ENCODE results near the gene OR5K4. TPM values are rescaled to one million over a fixed set of nuclear protein-coding genes. Genes with fewer than 3 reads are reported as not detected.

Gene OR5K4
- polyA plus RNA-seq, 4 donors, result not detected

DNA sequence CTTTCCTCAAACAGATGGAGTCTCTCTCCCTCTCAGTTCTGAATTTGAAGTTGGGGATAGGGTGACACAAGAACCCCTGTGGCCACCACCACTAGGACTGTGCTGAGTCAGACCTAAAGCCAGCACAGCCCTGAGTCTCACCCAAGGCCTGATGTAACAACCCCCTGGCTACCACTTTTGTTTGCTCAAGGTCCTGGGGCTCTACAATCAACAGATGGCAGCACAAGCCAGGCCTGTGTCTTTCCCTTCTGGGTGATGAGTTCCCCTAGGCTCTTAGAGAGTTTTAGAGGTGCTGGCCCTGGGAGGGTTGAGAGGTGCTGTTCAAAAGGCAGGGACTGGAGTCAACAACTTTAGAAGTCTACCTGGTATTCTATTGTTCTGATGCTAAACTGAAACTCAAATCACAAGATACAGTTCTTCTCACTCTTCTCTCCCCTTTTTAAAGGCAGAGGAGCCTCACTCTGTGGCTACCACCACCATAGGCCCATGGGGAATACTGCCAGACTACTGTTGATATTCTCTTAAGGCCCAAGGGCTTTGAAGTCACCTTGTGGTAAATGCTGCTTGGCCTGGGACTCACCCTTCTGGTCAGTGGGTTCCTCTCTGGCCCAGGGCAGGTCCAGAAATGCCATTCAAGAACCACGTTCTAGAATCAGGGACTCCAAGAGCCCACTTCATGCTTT lies 6.5 kb downstream of the OR5K4 start:
- no peak overlapping the region for H3K27ac ChIP-seq (ENCODE audit: low read depth in 1 of 3, low read length in 2 of 3)
- DNase-seq, result no peak
- H3K9me3 ChIP-seq (ENCODE audit: control insufficient read depth in 2 of 2, insufficient read depth in 1 of 2, low read depth in 1 of 2, low read length in 1 of 2), result peaks cover 0 to 19% of the 10 kb centered on the region in 2 donors
- no peak for FAIRE-seq
- no peaks in the 10 kb centered on the region for H3K27me3 ChIP-seq (ENCODE audit: control insufficient read depth in 3 of 3, insufficient read depth in 3 of 3, low read length in 3 of 3)
- H3K4me3 ChIP-seq (ENCODE audit: low read depth in 1 of 3, low read length in 3 of 3), result no peak overlapping the region
- H3K36me3 ChIP-seq (ENCODE audit: control insufficient read depth in 3 of 3, insufficient read depth in 2 of 3, low read depth in 1 of 3, low read length in 3 of 3), result no peaks in the 10 kb centered on the region
- H3K4me1 ChIP-seq (ENCODE audit: control insufficient read depth in 3 of 3, insufficient read depth in 2 of 3, low read depth in 1 of 3, low read length in 2 of 3), result no peaks in the 10 kb centered on the region
- WGBS, 3 donors, result 30 to 64% (median 60%) methylated on average over 1 of the region's 1 CpG

DNA sequence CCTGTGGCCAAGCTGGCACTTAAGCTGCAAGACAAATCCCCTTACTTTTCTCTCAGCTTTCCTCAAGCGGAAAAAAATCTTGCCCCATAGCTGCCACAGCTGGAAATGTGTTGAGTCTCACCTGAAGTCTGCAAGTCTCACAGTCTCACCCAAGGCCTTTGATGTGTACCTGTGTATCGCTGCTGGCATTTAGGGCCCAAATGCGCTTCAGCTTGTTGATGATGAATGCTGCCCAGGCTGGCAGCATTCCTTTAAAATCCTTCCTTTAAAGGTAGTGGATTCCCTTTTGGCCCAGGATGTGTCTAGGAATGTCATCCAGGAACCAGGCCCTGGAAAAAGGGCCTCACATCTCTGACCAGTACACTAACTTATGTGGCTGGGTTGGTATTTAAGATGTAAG lies 7.0 kb downstream of the OR5K4 start:
- DNase-seq, result no peak
- no peak for FAIRE-seq
- Histone ChIP-seq H3K27me3 (ENCODE audit: control insufficient read depth in 3 of 3, insufficient read depth in 3 of 3, low read length in 3 of 3) (no peaks in the 10 kb centered on the region), H3K36me3 (ENCODE audit: control insufficient read depth in 3 of 3, insufficient read depth in 2 of 3, low read depth in 1 of 3, low read length in 3 of 3) (no peaks in the 10 kb centered on the region), H3K4me3 (ENCODE audit: low read depth in 1 of 3, low read length in 3 of 3) (no peak overlapping the region), H3K27ac (ENCODE audit: low read depth in 1 of 3, low read length in 2 of 3) (no peak overlapping the region), H3K9me3 (ENCODE audit: control insufficient read depth in 2 of 2, insufficient read depth in 1 of 2, low read depth in 1 of 2, low read length in 1 of 2) (peaks cover 0 to 19% of the 10 kb centered on the region in 2 donors), H3K4me1 (ENCODE audit: control insufficient read depth in 3 of 3, insufficient read depth in 2 of 3, low read depth in 1 of 3, low read length in 2 of 3) (no peaks in the 10 kb centered on the region)
- WGBS, 3 donors, result 92 to 98% (median 96%) methylated on average over 3 of the region's 3 CpGs

DNA sequence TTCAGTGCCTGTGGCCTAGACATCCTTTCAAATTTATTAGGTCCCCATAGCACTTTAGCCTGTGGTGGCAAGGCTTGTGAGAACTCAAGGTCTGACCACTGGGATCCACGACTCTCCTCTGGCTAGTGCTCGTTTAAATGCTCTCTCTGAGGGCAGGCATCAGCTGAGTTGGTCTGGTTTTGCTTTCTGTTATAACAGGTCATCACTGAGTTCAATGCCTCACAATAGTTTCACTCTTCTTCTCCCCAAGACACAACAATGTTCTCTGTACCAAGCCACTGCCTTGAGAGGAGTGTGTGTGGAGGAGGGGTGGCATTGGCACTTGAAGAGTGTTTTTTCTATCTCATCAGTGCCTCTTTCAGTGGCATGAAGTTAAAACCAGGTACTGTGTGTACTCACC lies 7.6 kb downstream of the OR5K4 start:
- Histone ChIP-seq H3K27ac (ENCODE audit: low read depth in 1 of 3, low read length in 2 of 3) (no peak overlapping the region), H3K4me3 (ENCODE audit: low read depth in 1 of 3, low read length in 3 of 3) (no peak overlapping the region), H3K4me1 (ENCODE audit: control insufficient read depth in 3 of 3, insufficient read depth in 2 of 3, low read depth in 1 of 3, low read length in 2 of 3) (no peaks in the 10 kb centered on the region), H3K9me3 (ENCODE audit: control insufficient read depth in 2 of 2, insufficient read depth in 1 of 2, low read depth in 1 of 2, low read length in 1 of 2) (peaks cover 0 to 19% of the 10 kb centered on the region in 2 donors), H3K36me3 (ENCODE audit: control insufficient read depth in 3 of 3, insufficient read depth in 2 of 3, low read depth in 1 of 3, low read length in 3 of 3) (no peaks in the 10 kb centered on the region), H3K27me3 (ENCODE audit: control insufficient read depth in 3 of 3, insufficient read depth in 3 of 3, low read length in 3 of 3) (no peaks in the 10 kb centered on the region)
- WGBS, 3 donors, result 49 to 63% (median 58%) methylated on average over 2 of the region's 2 CpGs
- no peak for FAIRE-seq
- no peak for DNase-seq

DNA sequence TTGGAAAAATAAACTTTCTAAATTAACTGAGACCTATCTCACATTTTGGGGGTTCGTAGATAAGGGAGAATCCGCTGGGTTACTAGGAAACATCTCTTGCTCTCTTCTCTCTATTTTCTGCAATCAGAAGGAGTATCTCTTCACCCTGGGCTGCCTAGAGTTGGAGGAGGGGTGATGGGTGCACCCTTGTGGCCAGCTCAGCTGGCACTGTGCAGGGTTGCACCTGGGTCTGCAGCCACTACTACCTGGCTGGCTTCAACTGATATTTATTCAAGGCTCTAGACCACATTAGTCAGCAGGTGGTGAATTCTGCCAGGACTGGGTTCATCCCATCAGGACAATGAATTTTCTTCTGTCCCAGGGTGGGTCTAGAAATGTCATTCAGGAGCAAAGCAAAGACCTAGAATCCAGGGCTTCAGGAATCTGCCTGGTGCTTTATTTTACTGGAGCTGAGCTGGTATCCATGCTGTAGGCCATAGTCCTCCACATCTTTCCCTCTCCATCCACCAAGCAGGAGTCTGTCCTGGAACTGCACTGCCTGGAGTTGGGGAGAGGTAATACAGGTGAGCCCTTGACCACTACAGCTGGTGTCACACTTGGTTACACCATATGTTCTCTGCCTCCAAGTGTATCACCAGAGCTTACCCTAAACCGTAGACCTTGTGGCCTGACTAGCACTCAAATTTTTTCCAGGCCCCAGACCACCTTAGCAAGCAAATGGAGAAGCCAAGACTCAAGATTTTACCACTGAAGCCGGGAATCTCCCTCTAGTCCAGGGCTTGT lies 14.0 kb downstream of the OR5K4 start:
- FAIRE-seq (no peak), DNase-seq (no peak)
- Histone ChIP-seq H3K36me3 (ENCODE audit: control insufficient read depth in 3 of 3, insufficient read depth in 2 of 3, low read depth in 1 of 3, low read length in 3 of 3) (no peaks in the 10 kb centered on the region), H3K27ac (ENCODE audit: low read depth in 1 of 3, low read length in 2 of 3) (no peak overlapping the region), H3K9me3 (ENCODE audit: control insufficient read depth in 2 of 2, insufficient read depth in 1 of 2, low read depth in 1 of 2, low read length in 1 of 2) (no peaks in the 10 kb centered on the region), H3K4me3 (ENCODE audit: low read depth in 1 of 3, low read length in 3 of 3) (no peak overlapping the region), H3K4me1 (ENCODE audit: control insufficient read depth in 3 of 3, insufficient read depth in 2 of 3, low read depth in 1 of 3, low read length in 2 of 3) (no peaks in the 10 kb centered on the region), H3K27me3 (ENCODE audit: control insufficient read depth in 3 of 3, insufficient read depth in 3 of 3, low read length in 3 of 3) (no peaks in the 10 kb centered on the region)
- 75 to 85% (median 77%) methylated on average over 4 of the region's 4 CpGs for WGBS, 3 donors

DNA sequence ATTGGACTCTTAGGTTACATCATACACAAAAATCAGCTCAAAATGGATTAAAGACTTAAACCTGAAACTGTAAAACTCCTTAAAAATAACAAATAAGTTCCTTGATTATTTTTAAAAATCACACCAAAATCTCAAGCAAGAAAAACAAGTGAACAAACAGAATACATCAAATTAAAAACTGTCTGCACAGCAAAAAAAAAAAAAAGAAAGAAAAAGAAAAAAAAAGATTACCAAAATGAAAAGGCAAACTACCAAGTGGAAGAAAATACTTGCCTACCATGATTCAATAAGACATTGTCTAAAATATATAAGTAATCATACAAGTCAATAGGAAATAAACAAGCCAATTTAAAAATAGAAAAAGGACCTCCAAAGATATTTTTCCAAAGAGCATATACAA lies 17.5 kb downstream of the OR5K4 start:
- FAIRE-seq (no peak), DNase-seq (no peak)
- Histone ChIP-seq H3K36me3 (ENCODE audit: control insufficient read depth in 3 of 3, insufficient read depth in 2 of 3, low read depth in 1 of 3, low read length in 3 of 3) (no peaks in the 10 kb centered on the region), H3K27ac (ENCODE audit: low read depth in 1 of 3, low read length in 2 of 3) (no peak overlapping the region), H3K4me1 (ENCODE audit: control insufficient read depth in 3 of 3, insufficient read depth in 2 of 3, low read depth in 1 of 3, low read length in 2 of 3) (no peaks in the 10 kb centered on the region), H3K4me3 (ENCODE audit: low read depth in 1 of 3, low read length in 3 of 3) (no peak overlapping the region), H3K27me3 (ENCODE audit: control insufficient read depth in 3 of 3, insufficient read depth in 3 of 3, low read length in 3 of 3) (no peaks in the 10 kb centered on the region), H3K9me3 (ENCODE audit: control insufficient read depth in 2 of 2, insufficient read depth in 1 of 2, low read depth in 1 of 2, low read length in 1 of 2) (no peaks in the 10 kb centered on the region)

DNA sequence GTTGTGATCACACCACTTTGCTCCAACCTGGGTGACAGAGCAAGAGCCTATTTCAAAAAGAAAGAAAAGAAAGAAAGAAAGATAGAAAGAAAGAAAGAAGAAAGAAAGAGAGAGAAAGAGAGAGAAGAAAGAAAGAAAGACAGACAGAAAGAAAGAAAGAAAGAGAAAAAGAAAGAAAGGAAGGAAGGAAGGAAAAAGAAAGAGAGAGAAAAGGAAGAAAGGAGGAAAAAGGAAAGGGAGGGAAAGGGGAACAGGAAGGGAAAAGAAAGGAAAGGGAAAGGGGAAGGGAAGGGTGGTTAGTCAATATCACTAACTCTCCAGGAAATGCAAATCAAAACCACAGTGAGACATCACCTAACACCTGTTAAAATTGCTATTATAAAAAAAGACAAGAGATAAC lies 18.2 kb downstream of the OR5K4 start:
- H3K27ac ChIP-seq (ENCODE audit: low read depth in 1 of 3, low read length in 2 of 3), result no peak overlapping the region
- no peaks in the 10 kb centered on the region for H3K9me3 ChIP-seq (ENCODE audit: control insufficient read depth in 2 of 2, insufficient read depth in 1 of 2, low read depth in 1 of 2, low read length in 1 of 2)
- DNase-seq (no peak), FAIRE-seq (no peak)
- H3K4me3 ChIP-seq (ENCODE audit: low read depth in 1 of 3, low read length in 3 of 3), result no peak overlapping the region
- H3K4me1 ChIP-seq (ENCODE audit: control insufficient read depth in 3 of 3, insufficient read depth in 2 of 3, low read depth in 1 of 3, low read length in 2 of 3), result no peaks in the 10 kb centered on the region
- H3K27me3 ChIP-seq (ENCODE audit: control insufficient read depth in 3 of 3, insufficient read depth in 3 of 3, low read length in 3 of 3), result no peaks in the 10 kb centered on the region
- no peaks in the 10 kb centered on the region for H3K36me3 ChIP-seq (ENCODE audit: control insufficient read depth in 3 of 3, insufficient read depth in 2 of 3, low read depth in 1 of 3, low read length in 3 of 3)

DNA sequence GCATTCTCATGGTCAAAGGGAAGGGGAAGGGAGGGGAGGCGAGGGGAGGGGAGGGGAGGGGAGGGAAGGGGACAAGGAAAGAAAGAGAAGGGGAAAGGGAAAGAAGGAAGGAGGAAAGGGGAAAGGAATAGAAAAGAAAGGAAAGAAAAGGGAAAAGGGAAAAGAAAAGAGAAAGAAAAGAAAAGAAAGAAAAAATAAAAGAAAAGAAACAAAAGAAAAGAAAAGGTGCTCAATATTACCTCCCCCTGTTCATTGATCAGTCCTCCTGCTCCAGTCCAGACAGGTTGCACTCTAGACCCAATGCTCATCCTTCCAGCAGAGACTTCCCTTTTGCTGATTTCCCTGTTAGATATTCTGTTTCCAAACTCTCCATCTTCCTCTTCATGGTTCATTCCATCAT lies 18.8 kb downstream of the OR5K4 start:
- FAIRE-seq (no peak), DNase-seq (no peak)
- Histone ChIP-seq H3K36me3 (ENCODE audit: control insufficient read depth in 3 of 3, insufficient read depth in 2 of 3, low read depth in 1 of 3, low read length in 3 of 3) (no peaks in the 10 kb centered on the region), H3K9me3 (ENCODE audit: control insufficient read depth in 2 of 2, insufficient read depth in 1 of 2, low read depth in 1 of 2, low read length in 1 of 2) (no peaks in the 10 kb centered on the region), H3K27ac (ENCODE audit: low read depth in 1 of 3, low read length in 2 of 3) (no peak overlapping the region), H3K4me1 (ENCODE audit: control insufficient read depth in 3 of 3, insufficient read depth in 2 of 3, low read depth in 1 of 3, low read length in 2 of 3) (no peaks in the 10 kb centered on the region), H3K4me3 (ENCODE audit: low read depth in 1 of 3, low read length in 3 of 3) (no peak overlapping the region), H3K27me3 (ENCODE audit: control insufficient read depth in 3 of 3, insufficient read depth in 3 of 3, low read length in 3 of 3) (no peaks in the 10 kb centered on the region)
- WGBS, 3 donors, result 100% methylated on average over 1 of the region's 1 CpG; no CpG with 5 or more reads in 2 of the 3 donors

DNA sequence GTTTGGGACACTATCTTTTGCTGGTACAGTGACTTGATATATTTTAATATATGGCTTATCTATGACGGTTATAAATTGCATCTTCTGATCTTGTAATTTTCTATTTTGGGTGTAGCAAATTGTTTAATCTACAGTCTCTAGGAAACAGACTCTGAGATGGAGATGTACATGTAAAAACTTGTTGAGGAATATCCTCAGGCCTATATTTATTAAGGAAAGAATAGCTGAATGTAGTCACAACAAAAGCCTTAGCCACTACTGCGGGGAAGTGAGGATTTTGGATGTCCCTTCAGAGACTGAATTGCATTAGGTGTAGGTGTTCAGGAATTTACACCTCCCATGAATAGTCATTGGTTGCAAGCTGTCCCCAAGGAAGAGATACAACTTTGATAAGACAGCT lies 23.0 kb downstream of the OR5K4 start:
- Histone ChIP-seq H3K36me3 (ENCODE audit: control insufficient read depth in 3 of 3, insufficient read depth in 2 of 3, low read depth in 1 of 3, low read length in 3 of 3) (no peaks in the 10 kb centered on the region), H3K9me3 (ENCODE audit: control insufficient read depth in 2 of 2, insufficient read depth in 1 of 2, low read depth in 1 of 2, low read length in 1 of 2) (no peaks in the 10 kb centered on the region), H3K4me3 (ENCODE audit: low read depth in 1 of 3, low read length in 3 of 3) (no peak overlapping the region), H3K4me1 (ENCODE audit: control insufficient read depth in 3 of 3, insufficient read depth in 2 of 3, low read depth in 1 of 3, low read length in 2 of 3) (no peaks in the 10 kb centered on the region), H3K27me3 (ENCODE audit: control insufficient read depth in 3 of 3, insufficient read depth in 3 of 3, low read length in 3 of 3) (no peaks in the 10 kb centered on the region), H3K27ac (ENCODE audit: low read depth in 1 of 3, low read length in 2 of 3) (no peak overlapping the region)
- 33 to 60% (median 53%) methylated on average over 2 of the region's 2 CpGs for WGBS, 3 donors
- DNase-seq, result no peak
- FAIRE-seq, result no peak

DNA sequence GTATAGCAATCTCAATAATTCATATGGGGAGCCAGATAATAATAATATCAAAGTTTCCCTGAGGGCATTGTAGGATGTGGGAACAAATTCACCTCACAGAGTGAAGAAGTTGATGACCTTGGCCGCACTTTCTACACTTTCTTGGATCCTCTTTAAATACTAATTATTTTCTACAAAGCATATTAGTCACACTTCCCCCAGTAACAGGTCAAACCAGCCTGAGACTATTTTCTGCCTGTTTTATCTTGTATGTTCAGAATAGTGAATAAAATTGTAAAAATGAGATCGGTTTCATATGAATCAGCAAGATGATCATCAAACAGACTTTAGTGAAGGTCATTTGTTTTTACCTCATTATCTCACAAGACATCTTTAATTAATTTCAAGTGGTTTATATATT lies 34.5 kb downstream of the OR5K4 start:
- DNase-seq, result no peak
- Histone ChIP-seq H3K9me3 (ENCODE audit: control insufficient read depth in 2 of 2, insufficient read depth in 1 of 2, low read depth in 1 of 2, low read length in 1 of 2) (no peaks in the 10 kb centered on the region), H3K4me3 (ENCODE audit: low read depth in 1 of 3, low read length in 3 of 3) (no peak overlapping the region), H3K36me3 (ENCODE audit: control insufficient read depth in 3 of 3, insufficient read depth in 2 of 3, low read depth in 1 of 3, low read length in 3 of 3) (no peaks in the 10 kb centered on the region), H3K27ac (ENCODE audit: low read depth in 1 of 3, low read length in 2 of 3) (no peak overlapping the region), H3K27me3 (ENCODE audit: control insufficient read depth in 3 of 3, insufficient read depth in 3 of 3, low read length in 3 of 3) (no peaks in the 10 kb centered on the region), H3K4me1 (ENCODE audit: control insufficient read depth in 3 of 3, insufficient read depth in 2 of 3, low read depth in 1 of 3, low read length in 2 of 3) (no peaks in the 10 kb centered on the region)
- 87 to 90% (median 87%) methylated on average over 2 of the region's 2 CpGs for WGBS, 3 donors
- no peak for FAIRE-seq

Data from small intestine (tissue), 7 donors.